ENCODE measurements around the gene AQP5.

AQP5 gene

DNA sequence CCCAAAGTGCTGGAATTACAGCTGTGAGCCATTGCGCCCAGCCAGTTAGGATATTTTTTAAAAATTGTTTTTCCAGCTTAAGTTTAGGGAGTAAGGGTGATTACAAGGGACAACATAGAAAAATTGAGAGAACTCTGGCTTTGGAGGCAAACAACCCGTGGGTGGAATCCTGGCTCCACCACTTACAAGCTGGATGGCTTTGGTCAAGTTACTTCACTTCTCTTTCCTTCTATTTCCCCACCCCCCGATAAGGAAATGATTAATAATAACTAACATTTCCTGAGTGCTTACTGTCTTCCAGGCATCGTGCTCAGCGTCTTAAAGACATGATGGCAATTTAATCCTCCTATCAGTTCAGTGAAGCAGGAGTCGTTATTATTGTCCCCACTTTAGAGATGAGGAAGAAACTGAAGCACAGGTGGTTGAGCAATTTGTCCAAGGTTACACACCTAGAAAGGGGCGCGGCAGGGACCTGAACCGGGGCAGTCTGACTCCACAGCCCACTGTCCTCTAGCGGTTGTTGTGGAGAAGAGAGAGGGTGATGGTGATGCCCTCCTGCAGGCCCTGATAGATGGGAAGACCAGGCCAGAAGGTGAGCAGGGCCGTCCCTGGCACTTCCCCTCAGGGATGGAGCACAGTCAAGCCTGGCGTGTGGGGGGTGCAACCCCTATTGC is 41.3 kb upstream of the AQP5 start:
- no peak for DNase-seq (ENCODE audit: extremely low read depth, low read depth)
- H3K4me3 ChIP-seq (replicated peaks; ENCODE audit: low read depth, low read length), result no peak overlapping the region
- TF ChIP-seq, protein P1, sequence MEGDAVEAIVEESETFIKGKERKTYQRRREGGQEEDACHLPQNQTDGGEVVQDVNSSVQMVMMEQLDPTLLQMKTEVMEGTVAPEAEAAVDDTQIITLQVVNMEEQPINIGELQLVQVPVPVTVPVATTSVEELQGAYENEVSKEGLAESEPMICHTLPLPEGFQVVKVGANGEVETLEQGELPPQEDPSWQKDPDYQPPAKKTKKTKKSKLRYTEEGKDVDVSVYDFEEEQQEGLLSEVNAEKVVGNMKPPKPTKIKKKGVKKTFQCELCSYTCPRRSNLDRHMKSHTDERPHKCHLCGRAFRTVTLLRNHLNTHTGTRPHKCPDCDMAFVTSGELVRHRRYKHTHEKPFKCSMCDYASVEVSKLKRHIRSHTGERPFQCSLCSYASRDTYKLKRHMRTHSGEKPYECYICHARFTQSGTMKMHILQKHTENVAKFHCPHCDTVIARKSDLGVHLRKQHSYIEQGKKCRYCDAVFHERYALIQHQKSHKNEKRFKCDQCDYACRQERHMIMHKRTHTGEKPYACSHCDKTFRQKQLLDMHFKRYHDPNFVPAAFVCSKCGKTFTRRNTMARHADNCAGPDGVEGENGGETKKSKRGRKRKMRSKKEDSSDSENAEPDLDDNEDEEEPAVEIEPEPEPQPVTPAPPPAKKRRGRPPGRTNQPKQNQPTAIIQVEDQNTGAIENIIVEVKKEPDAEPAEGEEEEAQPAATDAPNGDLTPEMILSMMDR (IDR thresholded peaks at IDR 0.05; ENCODE audit: low read depth, low read length, missing control alignments), result no peak

- TF ChIP-seq, protein P1 (IDR thresholded peaks at IDR 0.05; ENCODE audit: low read depth, low read length, missing control alignments), result no peak
- no peak for DNase-seq (ENCODE audit: extremely low read depth, low read depth)
- H3K4me3 ChIP-seq (replicated peaks; ENCODE audit: low read depth, low read length), result no peak overlapping the region
These were observed 40.8 kb upstream of the AQP5 start for GRCh38 chr12:49920915-49921286.

DNA sequence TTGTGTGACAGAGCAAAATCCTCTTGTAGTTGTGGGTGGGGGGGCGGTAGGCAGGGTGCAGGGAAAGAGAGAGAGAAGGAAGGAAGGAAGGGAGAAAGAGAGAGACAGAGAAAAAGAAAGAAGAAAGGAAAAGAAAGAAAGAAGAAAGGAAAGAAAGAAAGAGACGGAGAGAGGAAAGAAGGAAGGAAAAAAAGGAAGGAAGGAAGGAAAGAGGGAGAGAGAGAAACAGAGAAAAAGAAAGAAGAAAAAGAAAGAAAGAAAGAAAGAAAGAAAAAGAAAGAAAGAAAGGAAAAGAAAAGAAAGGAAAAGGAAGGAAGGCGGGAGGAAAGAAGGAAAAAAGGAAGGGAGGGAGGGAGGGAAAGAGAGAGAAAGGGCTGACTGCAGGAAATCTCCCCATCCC is 40.4 kb upstream of the AQP5 start:
- H3K4me3 ChIP-seq (replicated peaks; ENCODE audit: low read depth, low read length), result no peak overlapping the region
- no peak for DNase-seq (ENCODE audit: extremely low read depth, low read depth)
- TF ChIP-seq, protein P1 (IDR thresholded peaks at IDR 0.05; ENCODE audit: low read depth, low read length, missing control alignments), result no peak

DNA sequence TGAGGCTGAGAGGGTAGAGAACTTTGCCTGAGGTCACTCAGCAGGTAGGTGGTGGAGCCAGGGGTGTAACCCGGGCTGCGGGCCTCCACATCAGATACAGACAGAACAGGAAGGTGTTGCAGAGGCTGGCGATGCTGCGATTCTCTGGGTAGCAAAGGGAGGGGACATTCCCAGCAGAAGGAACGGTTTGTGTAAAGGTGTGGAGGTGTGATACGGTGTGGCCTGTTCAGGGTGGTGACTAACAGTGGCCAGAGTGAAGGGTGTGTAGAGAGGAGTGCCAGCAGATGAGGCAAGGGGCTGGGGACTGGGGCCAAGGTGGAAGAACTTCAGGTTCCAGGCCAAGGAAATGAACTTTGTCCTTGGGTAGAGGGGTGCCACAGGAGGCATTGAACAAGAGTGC is 39.7 kb upstream of the AQP5 start:
- TF ChIP-seq, protein P1 (IDR thresholded peaks at IDR 0.05; ENCODE audit: low read depth, low read length, missing control alignments), result no peak
- no peak for DNase-seq (ENCODE audit: extremely low read depth, low read depth)
- no peak overlapping the region for H3K4me3 ChIP-seq (replicated peaks; ENCODE audit: low read depth, low read length)

DNA sequence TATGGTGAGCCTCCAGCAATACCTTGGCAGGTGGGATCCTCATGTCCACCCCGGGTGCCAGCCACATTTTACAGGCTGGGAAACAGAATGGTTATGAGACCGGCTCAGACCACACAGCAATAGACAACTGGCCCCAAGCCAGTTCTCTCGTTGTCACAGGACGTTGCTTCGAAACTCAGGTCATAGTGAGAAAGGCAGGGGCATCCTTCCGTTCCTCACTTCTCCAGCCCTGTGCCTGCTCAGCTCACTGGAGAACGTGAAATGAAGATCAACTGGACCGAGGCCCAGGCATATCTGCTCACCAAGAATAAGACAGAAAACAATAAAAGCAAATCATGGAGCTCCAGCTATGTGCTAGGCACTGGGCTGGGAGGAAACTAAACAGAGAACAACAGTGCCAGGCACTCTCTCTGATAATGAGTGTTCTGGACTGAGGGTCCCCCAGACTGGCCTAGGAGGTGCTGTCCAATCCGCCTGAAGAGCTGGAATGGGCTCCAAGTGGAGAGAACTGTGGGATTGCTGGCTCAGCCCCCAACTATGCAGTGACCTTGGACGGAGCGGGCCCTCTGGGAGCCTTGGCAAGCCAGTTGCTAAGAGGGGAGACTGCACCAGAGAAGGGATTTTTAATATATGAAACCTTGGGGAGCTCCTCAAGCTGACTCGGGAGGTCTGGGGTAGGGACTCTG is 39.2 kb upstream of the AQP5 start:
- TF ChIP-seq, protein P1 (IDR thresholded peaks at IDR 0.05; ENCODE audit: low read depth, low read length, missing control alignments), result no peak
- no peak for DNase-seq (ENCODE audit: extremely low read depth, low read depth)
- H3K4me3 ChIP-seq (replicated peaks; ENCODE audit: low read depth, low read length), result no peak overlapping the region

DNA sequence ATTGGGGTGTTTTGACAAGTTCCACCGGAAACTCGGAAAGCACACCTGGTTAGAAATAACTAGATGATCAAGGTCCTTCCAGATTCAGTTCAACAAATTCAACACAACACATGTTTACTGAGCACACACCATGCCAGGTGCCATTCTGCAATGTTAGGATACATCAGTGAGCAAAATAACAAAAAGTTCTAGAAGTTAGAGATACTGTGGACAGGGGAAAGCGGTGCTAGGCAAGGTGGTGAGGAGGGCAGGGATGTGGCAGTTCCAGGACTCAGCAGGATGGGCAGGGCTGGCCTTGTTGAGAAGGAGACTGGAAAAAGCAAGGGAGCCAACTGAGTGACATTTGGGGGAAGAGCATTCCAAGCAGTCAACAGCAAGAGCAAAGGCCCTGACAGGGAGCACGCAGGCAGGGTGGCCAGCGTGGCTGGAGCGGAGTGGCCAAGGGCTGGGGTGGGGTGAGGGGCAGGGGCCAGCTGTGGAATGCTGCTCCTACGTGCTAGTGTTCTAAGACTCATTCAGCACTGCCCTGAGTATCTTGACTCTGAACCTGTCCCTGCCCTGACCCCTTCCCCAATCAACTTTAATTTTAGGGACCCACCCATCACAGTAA is 38.5 kb upstream of the AQP5 start:
- TF ChIP-seq, protein P1 (IDR thresholded peaks at IDR 0.05; ENCODE audit: low read depth, low read length, missing control alignments), result no peak
- H3K4me3 ChIP-seq (replicated peaks; ENCODE audit: low read depth, low read length), result no peak overlapping the region
- DNase-seq (ENCODE audit: extremely low read depth, low read depth), result no peak
